Measurements from ENCODE around the gene PCBP3.

Gene PCBP3

GRCh38 chr21:45736042-45736689, 92.6 kb downstream of the PCBP3 start:
- TF ChIP-seq ZFX (IDR thresholded peaks at IDR 0.05; ENCODE audit: borderline replicate concordance): no peak
- TF ChIP-seq CTCF (IDR thresholded peaks at IDR 0.05): no peak
- H3K27ac ChIP-seq: no peak overlapping the region

- TF ChIP-seq CTCF (IDR thresholded peaks at IDR 0.05) (no peak), ZFX (IDR thresholded peaks at IDR 0.05; ENCODE audit: borderline replicate concordance) (no peak)
- H3K27ac ChIP-seq: no peak overlapping the region
Measured at GRCh38 chr21:45736690-45737484, 93.4 kb downstream of the PCBP3 start.

- TF ChIP-seq ZFX (IDR thresholded peaks at IDR 0.05; ENCODE audit: borderline replicate concordance) (no peak), CTCF (IDR thresholded peaks at IDR 0.05) (no peak)
- H3K27ac ChIP-seq: no peak overlapping the region
Measured at GRCh38 chr21:45737485-45738166, 94.1 kb downstream of the PCBP3 start.

- TF ChIP-seq ZFX (IDR thresholded peaks at IDR 0.05; ENCODE audit: borderline replicate concordance): no peak
- TF ChIP-seq CTCF (IDR thresholded peaks at IDR 0.05): no peak
Measured at GRCh38 chr21:45739218-45740087, 95.9 kb downstream of the PCBP3 start.

GRCh38 chr21:45740088-45740440, 96.5 kb downstream of the PCBP3 start:
- TF ChIP-seq ZFX (IDR thresholded peaks at IDR 0.05; ENCODE audit: borderline replicate concordance) (no peak), CTCF (IDR thresholded peaks at IDR 0.05) (no peak)

More at GRCh38 chr21:45739218-45740087, 95.9 kb downstream of the PCBP3 start:
- H3K27ac ChIP-seq: no peak overlapping the region

GRCh38 chr21:45740491-45741357, 97.2 kb downstream of the PCBP3 start:
- TF ChIP-seq ZFX (IDR thresholded peaks at IDR 0.05; ENCODE audit: borderline replicate concordance) (no peak), CTCF (IDR thresholded peaks at IDR 0.05) (no peak)
- H3K27ac ChIP-seq: no peak overlapping the region

More at GRCh38 chr21:45740088-45740440, 96.5 kb downstream of the PCBP3 start:
- no peak overlapping the region for H3K27ac ChIP-seq

Data from 22Rv1 (cell line).